Measurements from ENCODE around the gene PCDHGA12.

The PCDHGA12 gene

GRCh38 chr5:141441571-141442170, 11.4 kb downstream of the PCDHGA12 start:
- DNase-seq, result no peak

- no peak for DNase-seq
Measured at GRCh38 chr5:141465351-141465750, 35.0 kb downstream of the PCDHGA12 start.

- peak; percentile 93 for DNase-seq
Measured at GRCh38 chr5:141475625-141476131, 45.4 kb downstream of the PCDHGA12 start, which contains the start of gene PCDHGC3. PCDHGC3 (plus strand) TSS chr5:141475966; CDS start chr5:141476117, 151 bp downstream.

GRCh38 chr5:141476132-141476911, 46.0 kb downstream of the PCDHGA12 start:
- peak; percentile 89 for DNase-seq

GRCh38 chr5:141477044-141477575, 46.8 kb downstream of the PCDHGA12 start:
- no peak for DNase-seq

- peak; percentile 45 for DNase-seq
Measured at GRCh38 chr5:141477815-141478214, 47.5 kb downstream of the PCDHGA12 start.

GRCh38 chr5:141478321-141478945, 48.1 kb downstream of the PCDHGA12 start:
- no peak for DNase-seq

GRCh38 chr5:141479776-141480175, 49.5 kb downstream of the PCDHGA12 start:
- no peak for DNase-seq

Measured in right forelimb (tissue), 1 donor.